Stimulated activated CD4-positive, alpha-beta T cell treated with anti-CD3 and anti-CD28 coated beads, TNF-alpha, amount 100 ng/mL, for 48 hours (primary cell): ENCODE data around the gene USP6NL.

ENCODE experiments used
- DNase-seq, 3 donors: peaks; one replicate each; pipeline ENCODE4 v3.0.0-alpha.2; 2020; ENCODE audit warnings: low read depth in 3 of 3

USP6NL gene

DNA sequence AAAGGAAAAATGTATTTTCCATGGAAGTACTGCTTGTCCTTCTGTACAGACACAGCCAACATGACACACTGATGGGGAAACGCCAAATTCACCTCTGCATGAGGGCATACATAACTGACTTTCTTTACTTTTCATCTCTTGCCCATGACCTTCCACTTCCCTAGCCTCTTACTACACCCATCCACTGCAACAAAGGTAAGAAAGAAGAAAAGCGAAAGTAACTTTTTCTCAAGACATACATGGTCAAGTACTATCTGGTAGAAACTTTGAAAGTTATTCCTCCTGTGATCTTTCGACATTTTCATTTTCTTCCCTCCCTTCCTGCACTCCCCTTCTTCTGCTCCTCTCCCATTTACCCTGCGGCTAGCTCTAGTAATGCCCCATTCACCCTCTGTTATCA lies 130.8 kb downstream of the USP6NL start:
- DNase-seq, result no peak

DNA sequence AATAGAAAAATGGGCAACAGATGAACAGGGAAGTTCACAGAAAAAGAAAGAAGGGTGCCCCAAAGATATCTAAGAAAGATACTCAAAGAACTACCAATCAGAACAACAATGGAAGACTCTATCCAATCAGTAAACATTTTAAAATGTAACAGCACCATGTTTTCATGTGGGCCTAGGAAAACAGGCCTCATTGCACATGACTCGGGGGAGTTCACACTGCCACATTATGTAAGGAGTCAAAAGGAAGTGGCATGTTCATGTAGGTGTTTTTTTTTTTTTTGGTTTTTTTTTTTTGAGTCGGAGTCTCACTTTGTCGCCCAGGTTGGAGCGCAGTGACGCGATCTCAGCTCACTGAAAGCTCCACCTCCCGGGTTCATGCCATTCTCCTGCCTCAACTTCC lies 132.2 kb downstream of the USP6NL start:
- DNase-seq, result no peak

DNA sequence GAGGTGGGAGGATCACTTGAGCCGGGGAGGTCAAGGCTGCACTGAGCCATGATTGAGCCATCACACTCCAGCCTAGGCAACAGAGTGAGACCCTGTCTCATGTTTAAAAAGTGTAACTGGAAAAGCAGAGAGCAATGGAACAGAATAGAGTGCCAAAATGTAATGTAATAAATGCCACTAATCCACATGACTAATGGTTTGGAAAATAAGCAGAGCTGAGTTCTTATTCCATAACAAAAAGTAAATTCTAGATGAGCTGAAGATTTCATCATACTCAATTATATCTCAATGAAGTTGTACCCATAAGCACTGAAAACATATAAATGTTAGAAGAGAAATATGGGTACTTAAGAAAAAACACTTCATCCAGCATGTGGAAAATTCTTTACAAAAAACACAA lies 132.6 kb downstream of the USP6NL start:
- DNase-seq, result no peak

DNA sequence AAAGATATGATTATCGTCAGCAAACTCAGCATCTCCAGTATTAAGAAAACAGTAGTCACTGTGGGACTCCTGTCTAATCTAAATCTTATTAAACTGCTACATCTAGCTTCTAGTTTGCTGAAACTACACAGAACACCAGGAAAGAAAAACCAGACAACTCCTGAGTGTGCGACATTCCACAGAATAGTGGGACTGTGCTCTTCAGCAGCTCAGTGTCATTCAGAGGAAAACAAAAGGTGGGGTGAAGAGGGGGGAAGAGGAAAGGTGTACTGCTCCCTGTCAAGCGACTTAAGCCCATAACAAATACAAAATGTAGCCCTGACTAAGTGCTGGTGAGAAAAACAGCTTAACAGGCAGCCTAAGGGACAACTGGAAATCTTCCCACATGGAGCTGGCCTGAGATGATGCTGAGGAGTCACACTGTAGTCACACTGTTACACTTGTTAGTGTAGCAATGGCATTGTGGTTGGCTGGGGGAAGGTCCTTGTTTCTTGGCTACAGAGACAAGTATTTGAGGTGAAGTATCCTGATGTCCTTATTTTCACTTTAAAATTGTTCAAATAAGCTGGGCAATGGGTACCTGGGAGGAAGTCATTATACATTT lies 135.5 kb downstream of the USP6NL start:
- DNase-seq, result no peak

DNA sequence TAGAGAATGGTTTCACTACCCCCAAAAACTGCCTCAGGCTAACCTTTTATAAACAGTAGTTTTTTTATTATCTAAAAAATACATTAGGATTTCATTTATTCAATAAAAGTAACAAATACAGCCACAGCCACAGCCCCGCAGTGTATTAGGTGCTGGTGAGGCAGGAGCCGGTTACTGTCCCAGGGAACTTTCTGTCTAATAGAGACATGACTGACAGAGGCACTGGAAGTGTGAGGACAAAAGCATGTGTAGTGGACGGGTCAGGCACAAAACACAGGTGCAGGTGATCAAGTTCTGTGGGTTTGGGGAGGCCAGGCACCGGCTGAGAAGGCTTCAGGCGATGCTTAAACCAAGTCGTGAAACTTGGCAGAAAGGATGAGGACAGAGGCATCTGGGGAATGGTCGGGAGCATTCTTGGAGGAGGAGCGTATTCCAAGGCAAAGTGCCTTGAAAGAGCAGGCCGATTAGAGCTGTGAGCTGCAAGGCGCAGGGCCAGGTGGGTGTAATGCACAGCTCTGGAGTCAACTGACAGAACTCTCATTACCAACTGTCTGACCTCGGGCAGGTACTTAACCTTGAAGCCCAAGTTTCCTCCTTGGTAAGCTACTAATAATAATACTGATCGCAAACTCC lies 138.2 kb downstream of the USP6NL start:
- DNase-seq, result no peak

DNA sequence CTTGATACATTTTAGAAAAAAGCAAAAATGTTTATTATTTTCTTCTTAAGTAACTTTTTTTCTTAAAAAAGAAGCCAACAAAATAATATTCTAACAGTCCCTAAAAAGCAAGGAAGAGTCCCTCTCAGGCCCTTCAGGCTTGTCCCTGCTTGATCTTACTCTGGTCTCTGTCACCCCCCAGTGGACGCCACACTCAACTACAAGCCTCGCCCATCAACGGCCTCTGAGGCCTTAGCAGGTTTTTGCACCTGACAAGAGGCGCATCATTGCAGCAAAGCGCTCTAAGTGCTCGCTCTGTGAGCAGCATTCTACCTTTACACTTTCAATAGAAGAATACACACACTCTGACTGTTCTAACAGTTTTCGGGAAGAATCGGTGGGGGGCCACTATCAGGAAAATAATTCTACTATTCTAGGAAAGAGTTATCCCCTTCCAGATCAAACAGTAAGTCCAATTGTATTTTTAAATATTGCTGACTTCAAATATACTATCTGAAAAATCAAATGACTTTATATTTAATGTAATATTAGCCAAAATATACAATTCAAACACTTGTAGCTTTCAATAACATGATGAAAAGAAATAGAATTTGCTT lies 139.2 kb downstream of the USP6NL start:
- peak; percentile 50 to 57 (median 56) for DNase-seq

DNA sequence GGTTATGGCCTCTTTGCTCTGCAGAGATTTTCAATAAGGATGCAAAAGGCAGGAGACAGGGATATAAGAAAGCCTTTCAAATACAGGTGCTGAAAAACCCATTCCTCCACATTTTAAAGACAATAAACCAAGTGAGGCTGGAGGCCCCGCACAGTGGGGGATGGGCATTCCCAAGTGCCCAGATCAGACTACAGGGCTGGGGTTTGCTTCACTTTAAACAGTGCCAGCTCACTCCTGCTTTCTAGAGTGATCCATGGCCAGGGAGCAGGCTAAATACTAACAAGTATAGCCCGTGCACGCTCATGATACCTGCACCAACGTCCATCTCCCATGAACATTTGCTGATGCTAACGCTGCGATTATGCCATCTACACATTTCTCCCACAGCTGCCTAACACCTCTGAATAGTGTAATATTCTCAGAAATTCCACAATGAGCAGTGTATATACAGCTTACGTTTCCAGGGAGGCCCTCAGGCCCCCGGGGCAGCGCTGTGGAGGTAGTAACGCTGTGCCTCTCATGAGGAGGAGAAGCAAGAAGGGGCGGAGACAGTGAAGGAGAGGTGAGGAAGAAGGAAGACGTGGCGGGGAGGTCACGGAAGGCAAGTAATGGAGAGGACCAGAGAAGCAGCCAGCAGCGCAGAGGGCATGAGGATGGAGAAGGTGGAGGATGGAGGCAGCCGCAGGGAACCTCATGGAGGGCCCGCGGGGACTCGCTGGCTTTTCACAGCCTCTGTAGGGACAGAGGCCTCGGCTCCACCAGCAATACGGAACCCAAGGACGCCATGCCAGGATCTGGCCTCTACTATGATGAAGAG lies 141.7 kb downstream of the USP6NL start:
- DNase-seq, result no peak

DNA sequence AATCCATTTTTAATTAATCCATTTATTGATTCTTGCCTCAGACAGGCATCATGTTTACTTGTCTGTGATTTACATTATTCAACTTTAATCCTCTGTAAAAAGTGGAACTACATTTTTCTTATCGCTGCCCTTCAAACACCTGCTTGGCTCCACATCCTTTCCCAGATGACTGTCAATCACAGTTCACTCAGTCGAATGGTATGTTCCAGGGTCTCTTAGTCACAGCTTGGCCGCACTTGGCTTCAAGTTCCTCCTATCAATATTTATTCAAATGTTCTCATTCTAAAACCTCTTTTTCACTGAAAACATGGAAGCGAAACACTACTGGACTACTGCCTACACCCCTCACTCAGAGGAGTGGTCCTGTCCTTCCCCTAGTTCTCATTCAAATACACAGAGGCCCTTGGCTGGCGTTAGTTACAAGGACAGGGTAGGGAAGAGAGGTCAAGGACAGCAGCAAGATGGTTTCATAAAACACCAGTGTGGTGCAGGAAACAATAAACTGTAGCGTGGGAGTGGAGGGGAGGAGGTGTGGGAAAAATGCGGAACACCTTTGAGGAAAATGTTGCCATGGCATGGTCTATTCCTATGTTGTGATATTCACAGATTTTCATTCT lies 143.2 kb downstream of the USP6NL start:
- no peak for DNase-seq

DNA sequence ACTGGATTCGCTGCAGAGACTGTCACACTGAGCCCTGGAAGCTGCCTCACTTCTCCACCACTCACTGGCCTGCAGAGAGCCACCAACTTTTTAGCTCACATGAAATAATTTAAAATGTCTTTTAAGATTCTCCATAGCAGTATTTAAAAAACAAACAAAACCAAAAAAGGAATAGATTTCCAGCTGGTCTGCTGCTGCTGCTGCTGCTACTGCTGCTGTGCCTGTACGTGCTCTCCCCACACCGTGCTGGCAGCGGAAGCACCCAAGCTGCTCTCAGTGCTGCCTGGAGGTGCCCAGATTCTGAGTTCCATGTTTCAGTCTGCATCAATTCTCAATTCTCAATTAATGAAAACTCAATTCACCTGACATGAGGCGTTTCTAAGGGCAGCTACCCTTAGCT lies 146.0 kb downstream of the USP6NL start:
- no peak for DNase-seq

DNA sequence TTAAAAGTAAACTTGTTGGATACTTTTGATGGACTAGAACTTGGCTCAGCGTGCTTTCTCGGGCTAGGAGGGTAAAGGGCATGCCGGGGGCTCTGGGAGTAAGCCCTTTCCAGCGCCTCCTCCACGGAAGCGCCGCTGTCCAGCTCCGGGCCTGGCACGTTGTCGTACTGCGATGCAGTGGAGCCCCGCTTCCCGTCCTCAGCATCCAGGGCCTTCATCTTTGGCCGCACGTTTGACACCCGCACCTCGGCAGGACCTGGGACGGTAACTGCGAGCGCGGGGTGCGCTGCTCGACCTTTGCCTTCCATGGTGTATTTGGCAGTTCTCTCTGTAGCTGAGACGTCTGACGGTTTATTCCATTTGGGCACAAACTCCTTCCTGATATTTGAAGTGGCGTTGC lies 148.3 kb downstream of the USP6NL start:
- DNase-seq, result no peak

DNA sequence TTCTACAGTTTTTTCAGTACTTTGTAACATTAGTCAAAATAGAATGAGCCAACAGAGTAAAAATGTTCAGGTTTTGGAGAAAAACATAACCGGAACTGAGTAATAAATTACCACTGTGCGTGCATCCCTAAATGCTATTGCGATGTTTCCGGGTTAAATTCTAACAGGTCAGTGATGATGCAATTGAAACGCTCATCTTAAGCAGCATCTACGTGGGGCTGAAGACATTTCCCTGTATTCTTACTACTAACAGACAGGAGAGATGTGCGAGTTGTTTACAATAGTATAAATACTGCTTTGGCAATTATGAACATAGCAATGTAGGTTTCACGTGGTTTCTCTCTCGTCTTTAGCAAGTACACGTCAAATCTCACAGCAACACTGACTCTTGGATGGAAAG lies 149.4 kb downstream of the USP6NL start:
- no peak for DNase-seq

DNA sequence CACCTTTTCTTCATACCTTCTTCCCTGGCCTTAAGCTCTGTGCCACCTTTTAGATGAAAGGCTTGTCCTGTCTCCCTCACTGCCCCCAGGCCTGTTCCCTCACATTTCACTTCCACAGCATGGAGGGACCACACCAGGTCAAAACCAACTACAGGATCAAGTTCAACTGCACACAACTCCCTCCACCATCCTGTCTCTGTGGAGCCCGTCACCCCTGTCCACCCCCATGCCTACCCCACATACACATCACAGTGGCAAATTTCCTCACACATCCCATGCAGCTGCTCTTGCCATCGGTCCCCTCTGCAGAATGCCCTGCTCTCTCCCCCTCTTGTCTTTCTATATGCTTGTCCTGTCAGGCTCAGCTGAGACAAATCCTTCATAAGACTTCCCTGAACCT lies 154.1 kb downstream of the USP6NL start:
- no peak for DNase-seq

DNA sequence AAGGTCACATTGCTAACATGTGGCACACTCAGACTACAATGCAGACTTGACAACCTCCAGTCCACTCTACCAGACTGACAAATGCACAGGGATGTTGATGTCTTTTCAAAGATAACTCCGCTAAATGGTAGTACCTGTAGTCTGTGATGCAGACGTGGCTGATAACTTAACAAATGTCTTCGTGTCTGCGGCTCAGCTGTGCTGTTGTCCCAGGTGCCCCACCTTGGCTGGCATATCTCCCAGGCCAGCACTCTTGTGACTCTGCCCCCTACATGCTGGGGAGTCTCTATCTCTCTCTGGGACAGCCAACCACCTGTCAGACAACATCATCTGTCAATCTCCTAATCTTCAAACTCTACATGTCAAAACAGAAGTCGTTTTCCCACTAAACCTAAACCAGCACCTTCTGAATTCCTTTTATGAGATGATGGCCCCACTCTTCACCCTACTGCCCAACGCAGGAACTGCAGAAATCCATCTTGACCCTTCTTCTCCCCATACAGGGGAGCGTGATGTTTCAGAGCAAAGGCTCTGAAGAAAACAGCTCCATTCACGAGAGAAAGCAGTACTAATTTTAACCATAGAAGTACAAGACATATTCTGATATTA lies 156.4 kb downstream of the USP6NL start:
- DNase-seq, result no peak

DNA sequence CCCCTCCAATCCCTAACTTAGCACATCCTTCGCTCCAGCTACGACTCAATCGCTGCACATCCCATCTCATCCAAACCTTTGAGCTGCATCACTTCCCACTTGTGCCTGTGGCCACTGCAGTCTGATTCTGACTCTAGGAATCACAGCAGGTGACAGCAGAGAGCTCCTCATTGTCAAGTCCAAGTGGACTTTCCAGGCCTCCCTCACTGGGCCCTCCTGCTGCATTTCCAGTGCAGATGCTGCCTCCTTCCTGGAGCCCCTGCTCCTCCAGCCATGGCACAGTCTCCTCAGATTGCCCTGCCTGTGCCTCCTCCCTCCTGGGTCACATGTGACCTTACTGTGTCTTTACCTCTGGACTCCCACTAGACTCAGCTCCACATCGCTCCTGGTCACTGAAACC lies 157.3 kb downstream of the USP6NL start:
- no peak for DNase-seq

DNA sequence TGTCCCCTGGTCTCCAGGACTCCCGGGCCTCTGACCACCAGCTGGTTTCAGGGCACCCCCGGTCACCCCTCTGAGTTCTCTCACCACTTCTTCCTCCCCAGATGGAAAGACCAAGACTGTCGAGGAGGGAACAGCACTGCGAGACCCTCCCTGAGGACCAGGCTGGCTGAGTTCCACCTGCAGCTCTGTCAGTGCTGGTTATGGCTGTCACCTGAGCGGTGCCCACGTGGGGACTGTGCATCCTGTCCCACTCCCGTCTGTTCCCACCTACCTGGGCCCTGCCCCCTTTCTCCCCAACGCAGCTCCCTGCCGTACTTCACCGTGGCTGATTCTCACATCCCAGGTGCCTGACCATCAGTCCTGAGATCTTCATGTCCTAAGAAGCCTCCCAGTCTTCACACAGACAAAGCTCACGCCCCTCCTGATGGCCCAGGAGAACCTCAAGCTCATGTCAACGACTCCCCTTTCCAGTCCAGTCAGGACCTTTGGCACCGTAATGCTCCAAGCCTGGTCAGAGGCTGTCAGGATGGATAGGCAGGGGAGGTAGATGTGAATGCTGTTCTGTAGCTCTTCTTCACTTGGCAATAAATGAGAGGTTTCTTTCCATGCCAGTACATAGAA lies 159.7 kb downstream of the USP6NL start:
- no peak for DNase-seq

DNA sequence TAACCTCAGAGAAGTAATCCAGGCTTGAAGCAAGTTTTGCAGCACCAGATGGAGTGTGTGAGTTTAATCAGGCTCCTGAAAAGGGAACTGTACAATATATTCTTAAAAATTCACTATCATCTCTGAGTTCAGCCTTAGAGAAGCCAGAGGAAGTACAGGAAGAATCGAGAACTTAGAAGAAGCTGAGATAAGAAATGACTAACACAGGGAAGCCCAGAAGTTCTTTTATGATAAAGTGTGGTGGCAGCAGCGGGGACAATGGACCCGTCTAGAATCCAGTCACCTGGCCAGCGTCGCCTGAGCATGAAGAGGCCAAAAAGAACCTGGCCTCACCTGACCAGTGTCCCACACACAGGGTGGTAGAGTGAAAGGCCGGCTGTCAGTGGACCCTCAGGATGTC lies 161.0 kb downstream of the USP6NL start:
- DNase-seq, result no peak

DNA sequence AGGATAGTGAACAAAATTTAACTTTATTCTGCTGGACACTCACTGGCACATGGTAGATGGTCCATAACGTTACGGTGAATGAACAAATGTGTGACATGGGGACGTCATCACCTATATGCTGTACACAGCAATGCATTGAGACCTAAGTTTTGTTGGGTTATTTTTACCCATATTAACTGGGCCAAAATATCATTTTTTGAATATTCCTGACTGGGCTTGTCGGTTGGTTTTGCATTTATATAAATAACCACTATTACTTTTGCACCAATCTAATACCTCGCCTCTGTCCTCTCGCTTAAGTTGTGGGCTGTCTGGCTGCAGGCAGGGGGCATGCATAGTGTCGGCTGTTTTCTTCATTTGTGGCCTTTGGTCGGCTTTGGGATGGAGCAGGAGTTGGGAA lies 161.7 kb downstream of the USP6NL start:
- no peak for DNase-seq

DNA sequence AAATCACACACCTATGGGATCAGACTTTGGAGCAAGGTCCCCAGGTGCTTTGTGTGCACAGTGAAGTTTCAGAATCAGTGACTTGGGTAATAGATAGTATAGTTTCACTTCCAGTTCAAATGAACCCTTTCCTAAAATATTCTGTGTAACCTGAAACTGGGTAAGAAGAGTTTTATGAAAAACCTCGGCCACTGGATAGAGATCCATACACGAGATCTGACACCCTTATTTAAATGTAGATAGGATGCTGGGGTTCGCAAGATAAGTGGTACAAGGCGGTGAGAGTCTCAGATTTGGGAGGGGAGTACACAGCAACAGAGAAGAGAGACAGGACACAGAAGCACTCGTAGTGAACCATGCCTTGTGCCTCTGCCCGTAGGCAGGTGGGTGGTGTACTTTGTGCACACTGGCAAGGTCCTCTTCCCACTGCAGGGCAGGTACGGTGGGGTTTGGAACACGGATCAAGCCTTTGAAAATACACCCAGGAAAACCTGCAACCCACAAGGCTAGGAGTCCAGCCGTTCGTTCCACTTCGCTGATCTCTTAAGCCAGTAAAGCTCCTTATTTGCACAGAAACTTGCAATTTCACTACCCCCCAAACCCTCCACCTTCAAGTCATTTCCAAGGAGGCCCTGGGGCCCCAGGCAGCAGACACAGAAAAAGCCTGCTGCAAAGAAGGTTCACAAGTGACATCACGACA lies 162.8 kb downstream of the USP6NL start:
- DNase-seq, result no peak

DNA sequence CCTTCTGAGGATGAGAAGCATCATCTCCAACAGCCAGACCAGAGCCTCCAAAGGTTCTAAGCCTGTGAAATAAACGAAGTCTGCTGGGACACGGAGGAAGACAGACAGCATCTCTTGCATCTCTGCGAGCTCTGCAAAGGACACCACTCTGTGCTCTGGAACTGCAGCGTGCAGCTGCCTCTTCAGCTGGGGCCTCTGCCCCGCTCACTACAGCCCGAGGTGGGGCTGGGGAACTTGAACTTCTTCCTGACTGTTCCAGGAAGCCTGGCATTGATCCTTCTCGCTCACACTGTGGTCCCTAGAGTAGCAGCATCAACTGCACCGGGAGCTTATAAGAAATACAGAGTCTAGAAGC lies 163.3 kb downstream of the USP6NL start:
- no peak for DNase-seq

DNA sequence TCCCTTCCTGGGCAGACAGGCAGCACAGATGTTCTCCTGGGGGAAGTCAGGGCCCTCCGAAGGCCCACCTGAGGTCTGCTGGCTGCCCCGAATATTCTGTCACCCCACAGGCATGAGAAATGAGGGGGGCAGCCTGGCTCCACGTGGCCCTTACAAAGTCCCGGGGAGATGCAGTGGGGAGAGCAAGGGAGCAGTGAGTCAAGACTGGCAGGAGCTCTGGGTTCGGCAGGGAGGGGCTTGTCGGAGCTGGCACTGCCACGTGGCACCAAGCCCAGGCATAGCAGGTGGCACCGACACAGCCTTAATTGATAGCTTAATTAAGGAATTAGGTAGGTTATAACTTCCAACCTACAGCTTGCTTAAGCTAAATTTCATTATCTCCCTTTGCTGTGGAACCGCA lies 163.9 kb downstream of the USP6NL start:
- DNase-seq, result no peak

DNA sequence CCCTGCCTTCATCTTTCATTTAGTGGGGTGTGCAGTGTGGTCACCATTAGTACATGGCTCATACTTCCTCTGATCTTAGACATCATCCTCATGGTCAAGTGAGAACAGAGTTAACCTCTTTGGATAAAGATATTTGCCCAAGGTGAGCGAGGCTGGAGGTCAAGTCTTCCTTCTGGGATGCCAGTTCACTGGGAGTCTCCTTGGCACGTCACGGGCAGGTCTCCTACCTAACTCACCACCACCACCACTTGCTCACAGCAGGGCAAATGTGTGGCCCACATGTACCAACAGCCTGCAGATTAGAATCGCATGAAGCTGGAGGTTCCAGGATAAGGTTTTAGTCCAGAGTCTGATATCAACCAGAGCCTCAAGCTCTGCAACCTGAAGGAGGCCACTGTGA lies 164.6 kb downstream of the USP6NL start:
- no peak for DNase-seq
